HepG2 (cell line): ENCODE measurements around the gene NUP133. TPM values are rescaled to one million over a fixed set of nuclear protein-coding genes. Genes with fewer than 3 reads are reported as not detected.
A peak's percentile ranks its signal among the peaks of the same experiment; 100 is the strongest.

ENCODE experiments used
- BCL6 ChIP-seq: IDR thresholded peaks from 2 replicates; pipeline ENCODE4 v1.6.1; 2016; ENCODE audit warnings: missing genetic modification reagents, missing compliant biosample characterization
- BORCS8-MEF2B ChIP-seq: sonication (generic); formaldehyde crosslinking; IDR thresholded peaks from 2 replicates; pipeline ENCODE4 v1.8.0; 2022; ENCODE audit warnings: mild to moderate bottlenecking, missing genetic modification reagents
- FLYWCH1 ChIP-seq: sonication (generic); formaldehyde crosslinking; IDR thresholded peaks from 2 replicates; pipeline ENCODE4 v1.8.1; 2023; ENCODE audit warnings: mild to moderate bottlenecking, missing genetic modification reagents
- KDM3A ChIP-seq: IDR thresholded peaks from 2 replicates; pipeline ENCODE4 v1.6.1; 2018; ENCODE audit warnings: low read depth, missing compliant biosample characterization
- KLF6 ChIP-seq: IDR thresholded peaks from 2 replicates; pipeline ENCODE4 v1.8.0; 2016; ENCODE audit warnings: missing biosample characterization, missing genetic modification reagents
- NAIF1 ChIP-seq: sonication (generic); formaldehyde crosslinking; IDR thresholded peaks from 2 replicates; pipeline ENCODE4 v1.5.0; 2020; ENCODE audit warnings: mild to moderate bottlenecking, missing genetic modification reagents, borderline replicate concordance
- NCOR1 ChIP-seq: fragments of 200-600 bp; sonication (generic); IDR thresholded peaks from 2 replicates; pipeline ENCODE4 v1.7.0; 2017; ENCODE audit warnings: antibody characterized with exemption, low read length, borderline replicate concordance
- PAF1 ChIP-seq: IDR thresholded peaks from 2 replicates; pipeline ENCODE4 v1.6.1; 2016; ENCODE audit warnings: missing genetic modification reagents, missing compliant biosample characterization
- RXRA ChIP-seq: sonication (generic); formaldehyde crosslinking; IDR thresholded peaks from 2 replicates; pipeline ENCODE4 v1.5.1; 2020; ENCODE audit warnings: missing genetic modification reagents
- SKI ChIP-seq: fragments of 450-650 bp; IDR thresholded peaks from one replicate; pipeline ENCODE4 v1.6.1; 2018; ENCODE audit warnings: mild to moderate bottlenecking; ENCODE audit not compliant: partially characterized antibody
- TCF7L2 ChIP-seq: IDR thresholded peaks from 2 replicates; pipeline ENCODE4 v1.6.1; 2011; ENCODE audit warnings: mild to moderate bottlenecking, low read depth, low read length, moderate library complexity
- TEAD3 ChIP-seq: optimal IDR thresholded peaks from 2 replicates; pipeline ENCODE3; 2016; ENCODE audit warnings: borderline replicate concordance
- TSC22D2 ChIP-seq: sonication (generic); formaldehyde crosslinking; IDR thresholded peaks from 2 replicates; pipeline ENCODE4 v1.5.1; 2020; ENCODE audit warnings: missing genetic modification reagents, mild to moderate bottlenecking, borderline replicate concordance
- ZBTB1 ChIP-seq: sonication (generic); formaldehyde crosslinking; IDR thresholded peaks from 2 replicates; pipeline ENCODE4 v1.4.0; 2020; ENCODE audit warnings: missing genetic modification reagents, borderline replicate concordance
- ZBTB26 ChIP-seq: IDR thresholded peaks from 2 replicates; pipeline ENCODE4 v1.6.1; 2016; ENCODE audit warnings: missing compliant biosample characterization, missing genetic modification reagents, borderline replicate concordance
- ZFX ChIP-seq: sonication (generic); formaldehyde crosslinking; IDR thresholded peaks from 2 replicates; pipeline ENCODE4 v1.4.0; 2020; ENCODE audit warnings: mild to moderate bottlenecking, low read depth, missing genetic modification reagents, moderate library complexity
- ZMAT5 ChIP-seq: sonication (generic); formaldehyde crosslinking; IDR thresholded peaks from 2 replicates; pipeline ENCODE4 v1.5.0; 2020; ENCODE audit warnings: mild to moderate bottlenecking, low read depth, missing genetic modification reagents, borderline replicate concordance
- ZNF34 ChIP-seq: sonication (generic); formaldehyde crosslinking; IDR thresholded peaks from 2 replicates; pipeline ENCODE4 v1.4.0; 2020; ENCODE audit warnings: mild to moderate bottlenecking, missing genetic modification reagents, borderline replicate concordance
- ZNF468 ChIP-seq: sonication (generic); formaldehyde crosslinking; IDR thresholded peaks from 2 replicates; pipeline ENCODE4 v1.8.0; 2022; ENCODE audit warnings: mild to moderate bottlenecking, moderate library complexity, missing genetic modification reagents
- ZNF564 ChIP-seq: sonication (generic); formaldehyde crosslinking; IDR thresholded peaks from 2 replicates; pipeline ENCODE4 v1.8.1; 2023; ENCODE audit warnings: mild to moderate bottlenecking, missing genetic modification reagents
- ZNF580 ChIP-seq: IDR thresholded peaks from 2 replicates; pipeline ENCODE4 v1.6.1; 2016; ENCODE audit warnings: low read depth, borderline replicate concordance
- ZNF7 ChIP-seq: IDR thresholded peaks from 2 replicates; pipeline ENCODE4 v1.6.1; 2016; ENCODE audit warnings: missing biosample characterization, missing genetic modification reagents
- ZSCAN21 ChIP-seq: sonication (generic); formaldehyde crosslinking; IDR thresholded peaks from 2 replicates; pipeline ENCODE4 v1.8.0; 2022; ENCODE audit warnings: mild to moderate bottlenecking, missing genetic modification reagents, moderate library complexity, borderline replicate concordance
- ZSCAN25 ChIP-seq: sonication (generic); formaldehyde crosslinking; IDR thresholded peaks from 2 replicates; pipeline ENCODE4 v1.8.0; 2022; ENCODE audit warnings: mild to moderate bottlenecking, missing genetic modification reagents
- polyA plus RNA-seq, 8 experiments: library from polyadenylated mRNA; depleted of rRNA in 3 of 8; stranded (reverse) in 7 of 8; unstranded in 1 of 8; fragments of >200 nt; fragmentation: Illumina TruSeq in 4 of 8; extraction: Trizol in 4 of 8; gene quantifications; 2 replicates each; pipeline versions ENCODE4 v1.2.1 to v1.2.3, GENCODE V29; 2011 to 2016; ENCODE audit warnings: low read depth in 4 of 8, missing spikeins in 1 of 8, mixed read lengths in 1 of 8; ENCODE audit not compliant: insufficient read depth in 1 of 8
- total RNA-seq, 5 experiments: library from RNA; depleted of rRNA; stranded (reverse); fragments of >200 nt; fragmentation: Illumina TruSeq; extraction: Trizol; gene quantifications; 2 replicates each; pipeline ENCODE4 v1.2.3, GENCODE V29; 2016; ENCODE audit warnings: low read depth in 1 of 5
- TF ChIP-seq, protein P1 (sequence below): sonication (generic); formaldehyde crosslinking; conservative IDR thresholded peaks from 2 replicates; pipeline ENCODE4 v1.4.0; 2020; ENCODE audit warnings: mild to moderate bottlenecking, missing genetic modification reagents, moderate library complexity
- TF ChIP-seq, protein P2 (sequence below): sonication (generic); formaldehyde crosslinking; IDR thresholded peaks from 2 replicates; pipeline ENCODE4 v1.8.1; 2023; ENCODE audit warnings: mild to moderate bottlenecking, missing genetic modification reagents, borderline replicate concordance

The NUP133 gene
- total and polyA plus RNA-seq, 2 of the 13 experiments (the other 11 are each of a cell fraction or from before 2014, with no cell fraction given) = 17.7 to 45.6 TPM

DNA sequence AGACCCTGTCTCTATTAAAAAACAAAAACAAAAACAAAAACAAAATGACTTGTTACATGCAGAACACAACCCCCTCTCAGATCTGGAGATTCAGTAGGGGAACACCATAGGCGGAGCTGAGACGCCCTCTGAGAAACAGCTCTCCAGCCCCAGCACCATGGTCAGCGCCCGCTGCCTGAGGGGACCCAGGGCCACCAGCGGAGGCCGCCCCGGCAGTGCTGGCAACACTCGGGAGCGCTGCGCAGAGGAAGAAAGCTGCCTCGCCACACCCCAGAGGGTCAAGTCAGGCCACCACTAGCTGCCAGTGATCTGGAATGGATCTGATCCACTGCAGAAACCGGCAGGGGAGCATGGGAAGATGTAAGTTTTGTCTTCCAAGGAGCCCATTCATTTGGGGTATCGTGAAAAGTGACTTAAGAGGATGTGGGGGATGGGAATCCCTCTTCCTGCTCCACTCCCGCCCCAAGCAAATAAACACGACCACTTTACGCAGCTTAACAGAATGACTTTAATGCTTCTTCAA lies 77.3 kb downstream of the NUP133 start (continued):
- TF ChIP-seq ZNF580 (CRISPR knock-in tag) = 0 out of 2 replicates have a peak, but pooled peaks have one; percentile 28
- TF ChIP-seq RXRA = peak; percentile 16; the same call in 1 of the 2 replicates
- TF ChIP-seq ZSCAN25 (CRISPR knock-in tag) = no peak
- no peak for TF ChIP-seq SKI
- TF ChIP-seq FLYWCH1 (CRISPR knock-in tag) = no peak
- no peak for TF ChIP-seq KDM3A (CRISPR knock-in tag)
- TF ChIP-seq ZMAT5 (CRISPR knock-in tag) = no peak
- no peak for TF ChIP-seq ZNF34 (CRISPR knock-in tag)
- 0 out of 2 replicates have a peak, but pooled peaks have one; percentile 22 for TF ChIP-seq BCL6
- TF ChIP-seq ZNF468 (CRISPR knock-in tag) = no peak
- no peak for TF ChIP-seq NAIF1
- TF ChIP-seq, protein P1, sequence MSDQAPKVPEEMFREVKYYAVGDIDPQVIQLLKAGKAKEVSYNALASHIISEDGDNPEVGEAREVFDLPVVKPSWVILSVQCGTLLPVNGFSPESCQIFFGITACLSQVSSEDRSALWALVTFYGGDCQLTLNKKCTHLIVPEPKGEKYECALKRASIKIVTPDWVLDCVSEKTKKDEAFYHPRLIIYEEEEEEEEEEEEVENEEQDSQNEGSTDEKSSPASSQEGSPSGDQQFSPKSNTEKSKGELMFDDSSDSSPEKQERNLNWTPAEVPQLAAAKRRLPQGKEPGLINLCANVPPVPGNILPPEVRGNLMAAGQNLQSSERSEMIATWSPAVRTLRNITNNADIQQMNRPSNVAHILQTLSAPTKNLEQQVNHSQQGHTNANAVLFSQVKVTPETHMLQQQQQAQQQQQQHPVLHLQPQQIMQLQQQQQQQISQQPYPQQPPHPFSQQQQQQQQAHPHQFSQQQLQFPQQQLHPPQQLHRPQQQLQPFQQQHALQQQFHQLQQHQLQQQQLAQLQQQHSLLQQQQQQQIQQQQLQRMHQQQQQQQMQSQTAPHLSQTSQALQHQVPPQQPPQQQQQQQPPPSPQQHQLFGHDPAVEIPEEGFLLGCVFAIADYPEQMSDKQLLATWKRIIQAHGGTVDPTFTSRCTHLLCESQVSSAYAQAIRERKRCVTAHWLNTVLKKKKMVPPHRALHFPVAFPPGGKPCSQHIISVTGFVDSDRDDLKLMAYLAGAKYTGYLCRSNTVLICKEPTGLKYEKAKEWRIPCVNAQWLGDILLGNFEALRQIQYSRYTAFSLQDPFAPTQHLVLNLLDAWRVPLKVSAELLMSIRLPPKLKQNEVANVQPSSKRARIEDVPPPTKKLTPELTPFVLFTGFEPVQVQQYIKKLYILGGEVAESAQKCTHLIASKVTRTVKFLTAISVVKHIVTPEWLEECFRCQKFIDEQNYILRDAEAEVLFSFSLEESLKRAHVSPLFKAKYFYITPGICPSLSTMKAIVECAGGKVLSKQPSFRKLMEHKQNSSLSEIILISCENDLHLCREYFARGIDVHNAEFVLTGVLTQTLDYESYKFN (CRISPR knock-in tag) = no peak
- TF ChIP-seq TEAD3 (CRISPR knock-in tag) = no peak
- TF ChIP-seq ZSCAN21 = 0 out of 2 replicates have a peak, but pooled peaks have one; percentile 49
- TF ChIP-seq BORCS8-MEF2B (CRISPR knock-in tag) = peak; percentile 63; the same call in 1 of the 2 replicates
- TF ChIP-seq TSC22D2 = 0 out of 2 replicates have a peak, but pooled peaks have one; percentile 71
- TF ChIP-seq ZNF564 = 0 out of 2 replicates have a peak, but pooled peaks have one; percentile 63
- 0 out of 2 replicates have a peak, but pooled peaks have one; percentile 21 for TF ChIP-seq ZNF7 (CRISPR knock-in tag)
- TF ChIP-seq KLF6 (CRISPR knock-in tag) = peak; percentile 80; the same call in 1 of the 2 replicates
- TF ChIP-seq PAF1 = no peak
- TF ChIP-seq ZBTB26 (CRISPR knock-in tag) = peak; percentile 71; the same call in 1 of the 2 replicates
- TF ChIP-seq TCF7L2 = no peak
- TF ChIP-seq ZFX (CRISPR knock-in tag) = no peak
- 0 out of 2 replicates have a peak, but pooled peaks have one; percentile 29 for TF ChIP-seq ZBTB1 (CRISPR knock-in tag)
- TF ChIP-seq NCOR1 = no peak
- TF ChIP-seq, protein P2, sequence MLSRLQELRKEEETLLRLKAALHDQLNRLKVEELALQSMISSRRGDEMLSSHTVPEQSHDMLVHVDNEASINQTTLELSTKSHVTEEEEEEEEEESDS = no peak
